DND-41 (cell line): ENCODE results near the gene CD4.
"Not testable (repeated sequence)": the region's sequence is repeated elsewhere in the genome, so short reads cannot be mapped to it uniquely, and the experiment has no call there.

Experiments used
- ATAC-seq: fragments of 200-7000 bp; cut with Tn5 transposase; 3 replicates; pipeline ENCODE4 v1.9.1; 2021; ENCODE audit warnings: low read depth; ENCODE audit not compliant: insufficient read depth
- DNase-seq: peaks from one replicate; pipeline ENCODE4 v3.0.0-alpha.2; 2020
- H2AFZ ChIP-seq: 2 replicates; pipeline ENCODE4 v1.6.0; 2012; ENCODE audit warnings: low read depth, low read length
- H3K27ac ChIP-seq: 2 replicates; pipeline ENCODE4 v1.5.1; 2012; ENCODE audit warnings: low read length, inconsistent platforms
- H3K27me3 ChIP-seq: fragments of 200-600 bp; sonication (generic); 2 replicates; pipeline ENCODE4 v1.6.0; 2012; ENCODE audit warnings: low read length, mild to moderate bottlenecking, inconsistent platforms; ENCODE audit not compliant: insufficient read depth, poor library complexity
- H3K36me3 ChIP-seq: 2 replicates; pipeline ENCODE4 v1.5.1; 2012; ENCODE audit warnings: low read length, inconsistent platforms; ENCODE audit not compliant: insufficient read depth
- H3K4me1 ChIP-seq: 2 replicates; pipeline ENCODE4 v1.5.1; 2012; ENCODE audit warnings: mild to moderate bottlenecking, low read length; ENCODE audit not compliant: insufficient read depth
- H3K4me2 ChIP-seq: 2 replicates; pipeline ENCODE4 v1.6.0; 2012; ENCODE audit warnings: mild to moderate bottlenecking, moderate library complexity, low read length, inconsistent platforms; ENCODE audit not compliant: insufficient read depth
- H3K4me3 ChIP-seq, 2 experiments: fragments of 200-600 bp in 1 of 2; shearing (Covaris generic) in 1 of 2; 2 replicates each; pipeline ENCODE4 v1.5.1; 2012 to 2016; ENCODE audit warnings: inconsistent platforms in 2 of 2, low read length in 2 of 2, mild to moderate bottlenecking in 2 of 2, low read depth in 1 of 2, moderate library complexity in 1 of 2
- H3K79me2 ChIP-seq: 2 replicates; pipeline ENCODE4 v1.6.0; 2012; ENCODE audit warnings: low read length, inconsistent platforms; ENCODE audit not compliant: insufficient read depth
- H3K9ac ChIP-seq: 2 replicates; pipeline ENCODE4 v1.6.0; 2012; ENCODE audit warnings: low read depth, mild to moderate bottlenecking, inconsistent platforms, low read length, moderate library complexity
- H3K9me3 ChIP-seq: 2 replicates; pipeline ENCODE4 v1.5.1; 2012; ENCODE audit warnings: low read length, moderate library complexity, mild to moderate bottlenecking, inconsistent platforms; ENCODE audit not compliant: insufficient read depth, severe bottlenecking
- H4K20me1 ChIP-seq: 2 replicates; pipeline ENCODE4 v1.6.0; 2012; ENCODE audit warnings: low read length; ENCODE audit not compliant: insufficient read depth
- EZH2 ChIP-seq: IDR thresholded peaks from 3 replicates; pipeline ENCODE4 v1.6.1; 2012; ENCODE audit warnings: borderline replicate concordance, low read depth, mild to moderate bottlenecking, moderate library complexity, low read length, inconsistent platforms; ENCODE audit not compliant: severe bottlenecking
- TF ChIP-seq, protein P1 (sequence below): IDR thresholded peaks from 2 replicates; pipeline ENCODE4 v1.5.1; 2012; ENCODE audit warnings: borderline replicate concordance, low read length, moderate library complexity, mild to moderate bottlenecking; ENCODE audit not compliant: poor library complexity, severe bottlenecking; ENCODE audit errors: extremely low read depth

The CD4 gene

DNA sequence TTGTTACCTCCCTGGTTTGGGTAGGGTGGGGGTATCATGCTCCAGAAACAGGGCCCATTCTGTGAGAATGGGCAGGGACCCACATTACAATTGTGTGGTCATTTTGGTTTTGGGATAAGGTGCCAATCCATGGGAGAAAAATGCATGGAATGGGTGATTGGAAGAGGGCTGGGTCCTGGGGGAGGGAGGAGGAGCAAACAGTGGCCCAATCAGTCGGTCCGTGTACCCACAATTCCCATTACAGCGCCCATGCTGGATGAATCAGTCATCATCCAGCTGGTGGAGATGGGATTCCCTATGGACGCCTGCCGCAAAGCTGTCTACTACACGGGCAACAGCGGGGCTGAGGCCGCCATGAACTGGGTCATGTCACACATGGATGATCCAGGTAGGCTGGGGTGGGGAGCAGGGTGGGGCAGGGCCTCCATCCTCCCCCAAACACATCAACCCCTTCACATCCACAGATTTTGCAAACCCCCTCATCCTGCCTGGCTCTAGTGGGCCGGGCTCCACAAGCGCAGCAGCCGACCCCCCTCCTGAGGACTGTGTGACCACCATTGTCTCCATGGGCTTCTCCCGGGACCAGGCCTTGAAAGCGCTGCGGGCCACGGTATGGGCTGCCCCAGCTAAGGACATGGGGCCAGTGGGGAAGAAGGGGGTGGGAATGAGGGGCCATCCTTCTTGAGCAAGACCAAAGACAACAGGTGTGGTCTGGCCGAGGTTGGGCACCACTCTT is 74.4 kb downstream of the CD4 start:
- peaks cover 12% of the 10 kb centered on the region for H4K20me1 ChIP-seq
- H3K27me3 ChIP-seq = no peaks in the 10 kb centered on the region
- H3K4me3 ChIP-seq = no peak overlapping the region
- no peak overlapping the region for H3K9ac ChIP-seq
- no peak overlapping the region for H2AFZ ChIP-seq
- TF ChIP-seq, protein P1, sequence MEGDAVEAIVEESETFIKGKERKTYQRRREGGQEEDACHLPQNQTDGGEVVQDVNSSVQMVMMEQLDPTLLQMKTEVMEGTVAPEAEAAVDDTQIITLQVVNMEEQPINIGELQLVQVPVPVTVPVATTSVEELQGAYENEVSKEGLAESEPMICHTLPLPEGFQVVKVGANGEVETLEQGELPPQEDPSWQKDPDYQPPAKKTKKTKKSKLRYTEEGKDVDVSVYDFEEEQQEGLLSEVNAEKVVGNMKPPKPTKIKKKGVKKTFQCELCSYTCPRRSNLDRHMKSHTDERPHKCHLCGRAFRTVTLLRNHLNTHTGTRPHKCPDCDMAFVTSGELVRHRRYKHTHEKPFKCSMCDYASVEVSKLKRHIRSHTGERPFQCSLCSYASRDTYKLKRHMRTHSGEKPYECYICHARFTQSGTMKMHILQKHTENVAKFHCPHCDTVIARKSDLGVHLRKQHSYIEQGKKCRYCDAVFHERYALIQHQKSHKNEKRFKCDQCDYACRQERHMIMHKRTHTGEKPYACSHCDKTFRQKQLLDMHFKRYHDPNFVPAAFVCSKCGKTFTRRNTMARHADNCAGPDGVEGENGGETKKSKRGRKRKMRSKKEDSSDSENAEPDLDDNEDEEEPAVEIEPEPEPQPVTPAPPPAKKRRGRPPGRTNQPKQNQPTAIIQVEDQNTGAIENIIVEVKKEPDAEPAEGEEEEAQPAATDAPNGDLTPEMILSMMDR = no peak
- TF ChIP-seq EZH2 = no peak
- ATAC-seq (no peak), DNase-seq (no peak)
- H3K27ac ChIP-seq = no peak overlapping the region
- H3K36me3 ChIP-seq = peaks cover 83% of the 10 kb centered on the region
- H3K4me1 ChIP-seq = peaks cover 17% of the 10 kb centered on the region
- no peaks in the 10 kb centered on the region for H3K9me3 ChIP-seq
- H3K79me2 ChIP-seq = peaks cover 15% of the 10 kb centered on the region
- H3K4me2 ChIP-seq = no peak overlapping the region

DNA sequence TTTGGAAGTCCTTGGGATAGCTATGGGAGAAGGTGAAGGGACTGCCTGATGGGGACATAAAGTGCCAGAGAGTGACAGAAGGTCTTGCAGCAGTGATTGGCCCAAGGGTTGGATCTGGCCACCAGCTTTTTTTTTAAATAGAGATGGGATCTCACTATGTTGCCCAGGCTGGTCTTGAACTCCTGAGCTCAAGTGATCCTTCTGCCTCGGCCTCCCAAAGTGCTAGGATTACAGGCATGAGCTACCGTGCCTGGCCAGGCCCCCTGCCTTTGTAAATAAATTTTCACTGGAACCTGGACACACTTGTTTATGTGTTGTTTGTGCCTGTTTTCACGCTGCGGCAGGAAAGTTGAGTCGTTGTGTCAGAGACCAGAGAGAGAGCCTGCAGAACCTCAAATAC is 76.0 kb downstream of the CD4 start:
- Histone ChIP-seq H3K79me2 (peaks cover 30% of the 10 kb centered on the region), H3K4me1 (peaks cover 32% of the 10 kb centered on the region), H3K36me3 (peaks cover 85% of the 10 kb centered on the region), H4K20me1 (peaks cover 28% of the 10 kb centered on the region)
- not testable (repeated sequence) for DNase-seq, H3K27me3 ChIP-seq, H3K4me2 ChIP-seq, H3K4me3 ChIP-seq, H3K27ac ChIP-seq, H3K9ac ChIP-seq, H2AFZ ChIP-seq, H3K9me3 ChIP-seq, ATAC-seq

DNA sequence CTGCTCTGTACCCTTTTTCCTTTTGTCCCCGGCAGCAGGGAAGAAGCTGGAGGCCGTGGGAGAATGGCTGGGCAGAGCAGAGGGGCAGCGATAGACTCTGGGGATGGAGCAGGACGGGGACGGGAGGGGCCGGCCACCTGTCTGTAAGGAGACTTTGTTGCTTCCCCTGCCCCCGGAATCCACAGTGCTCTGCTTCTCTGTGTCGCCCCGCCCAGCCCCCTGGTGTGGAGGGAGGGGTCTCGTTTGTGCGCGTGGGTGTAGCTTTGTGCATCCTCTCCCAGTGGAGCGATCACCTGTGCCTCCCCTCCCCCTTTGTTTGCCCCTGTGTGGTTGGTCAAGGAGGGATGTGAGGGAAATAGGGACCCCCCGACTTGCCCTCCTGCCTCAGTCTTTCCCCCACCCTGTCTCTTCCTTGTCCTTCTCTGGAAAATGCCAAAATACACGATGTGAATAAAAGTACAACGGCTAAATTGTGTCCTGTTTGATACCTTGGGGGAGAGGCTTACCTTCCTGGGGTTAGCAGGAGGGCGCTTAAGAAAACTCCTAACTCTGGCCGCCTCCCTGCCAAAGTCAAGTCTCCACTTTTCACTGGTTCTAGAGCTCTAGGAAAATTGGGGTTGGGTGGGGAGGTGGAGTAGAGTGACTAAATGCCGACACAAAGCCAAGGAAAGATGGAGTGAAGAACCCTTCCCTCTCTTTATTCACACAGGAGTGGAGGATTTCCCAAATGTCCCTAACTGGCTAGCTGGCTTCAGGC is 77.0 kb downstream of the CD4 start:
- H3K4me1 ChIP-seq = peaks cover 43% of the 10 kb centered on the region
- no peaks in the 10 kb centered on the region for H3K27me3 ChIP-seq
- H3K27ac ChIP-seq = peak overlapping the region; percentile 67; the same call in 1 of the 2 replicates
- peak overlapping the region in 1 of 2 experiments; percentile 80; a peak in 2 of 4 replicates for H3K4me3 ChIP-seq
- no peak for DNase-seq
- peak overlapping the region; percentile 75 for H2AFZ ChIP-seq
- peaks cover 84% of the 10 kb centered on the region for H3K36me3 ChIP-seq
- no peak for ATAC-seq
- peaks cover 36% of the 10 kb centered on the region for H4K20me1 ChIP-seq
- no peak for TF ChIP-seq EZH2
- TF ChIP-seq, protein P1 = no peak
- peak overlapping the region; percentile 99 for H3K4me2 ChIP-seq
- peaks cover 34% of the 10 kb centered on the region for H3K79me2 ChIP-seq
- peak overlapping the region; percentile 80 for H3K9ac ChIP-seq
- no peaks in the 10 kb centered on the region for H3K9me3 ChIP-seq

DNA sequence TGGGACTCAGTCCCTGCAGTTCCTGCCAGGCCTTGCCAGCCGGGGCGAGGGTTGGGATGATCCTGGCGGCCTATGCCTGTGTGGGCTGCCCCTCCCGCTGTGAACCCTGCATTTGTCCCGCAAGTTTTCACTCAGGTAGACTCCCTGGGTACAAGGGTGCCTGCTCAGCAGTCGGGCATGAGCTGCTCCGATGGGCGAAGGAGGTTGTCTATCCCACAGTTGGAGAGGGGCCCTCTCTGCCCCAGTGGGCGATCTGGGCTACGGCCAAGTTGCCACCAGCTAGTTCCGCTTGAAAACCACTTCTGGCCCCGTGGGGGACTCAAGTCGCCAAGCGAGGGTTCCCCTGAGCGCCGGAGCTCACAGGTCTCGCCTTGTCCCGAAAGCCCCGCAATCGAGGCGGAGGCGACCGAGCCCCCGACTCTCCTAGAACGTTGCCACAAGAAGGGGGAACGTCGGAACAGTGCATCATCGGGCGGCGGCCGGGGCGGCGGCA is 77.6 kb downstream of the CD4 start:
- H3K9ac ChIP-seq = peak overlapping the region; percentile 80
- peaks cover 84% of the 10 kb centered on the region for H3K36me3 ChIP-seq
- peaks cover 49% of the 10 kb centered on the region for H3K4me1 ChIP-seq
- ATAC-seq = peak; percentile 4; the same call in 2 of the 3 replicates
- H3K27ac ChIP-seq = peak overlapping the region; percentile 67
- H3K27me3 ChIP-seq = no peaks in the 10 kb centered on the region
- DNase-seq = no peak
- H3K79me2 ChIP-seq = peaks cover 39% of the 10 kb centered on the region
- peak overlapping the region; percentile 24 to 80; a peak in 3 of 4 replicates for H3K4me3 ChIP-seq
- H3K9me3 ChIP-seq = no peaks in the 10 kb centered on the region
- peaks cover 42% of the 10 kb centered on the region for H4K20me1 ChIP-seq
- peak overlapping the region; percentile 75 for H2AFZ ChIP-seq
- peak overlapping the region; percentile 99 for H3K4me2 ChIP-seq
- TF ChIP-seq EZH2 = no peak
- TF ChIP-seq, protein P1 = no peak
